B cell (primary cell): ENCODE results near the gene NIPAL3. TPM values are rescaled to one million over a fixed set of nuclear protein-coding genes. Genes with fewer than 3 reads are reported as not detected.

Experiments used
- ATAC-seq: fragments of 200-7000 bp; cut with Tn5 transposase; one replicate; pipeline ENCODE4 v1.10.0; 2021; ENCODE audit warnings: low read depth, mild to moderate bottlenecking, moderate number of reproducible peaks, moderate library complexity
- CTCF ChIA-PET: fragments of 350-600 bp; sonication (Branson Sonifier 250); formaldehyde crosslinking; loops from one replicate; lab custom pipeline; 2021; ENCODE audit warnings: antibody characterized with exemption, inconsistent platforms; lab: Charles Lee
- POLR2A ChIA-PET: fragments of 350-600 bp; sonication (Branson Sonifier 250); formaldehyde crosslinking; loops from one replicate; lab custom pipeline; 2021; ENCODE audit warnings: antibody characterized with exemption; lab: Charles Lee
- DNase-seq: peaks from one replicate; pipeline ENCODE4 v3.0.0; 2013
- H2AFZ ChIP-seq: 2 replicates; pipeline ENCODE4 v1.6.1; 2012; ENCODE audit warnings: mild to moderate bottlenecking, low read depth, low read length; ENCODE audit not compliant: insufficient read depth, poor library complexity, severe bottlenecking
- H3K27ac ChIP-seq, 2 donors: 1 replicate in 1 of 2; 2 replicates in 1 of 2; pipeline ENCODE4 v1.5.1; 2012 to 2013; ENCODE audit warnings: low read length in 2 of 2, mild to moderate bottlenecking in 2 of 2, moderate library complexity in 1 of 2
- H3K27me3 ChIP-seq, 4 experiments: fragments of 200-600 bp in 1 of 4; sonication (generic) in 1 of 4; replicated peaks in 1 of 4; 1 replicate in 2 of 4; 2 replicates in 2 of 4; pipeline versions ENCODE4 v1.6.1 to v1.7.0; 2013 to 2016; ENCODE audit warnings: low read length in 3 of 4, mild to moderate bottlenecking in 2 of 4, mixed read lengths in 1 of 4, moderate library complexity in 1 of 4; ENCODE audit not compliant: insufficient read depth in 4 of 4, control insufficient read depth in 3 of 4; ENCODE audit errors: control extremely low read depth in 1 of 4
- H3K36me3 ChIP-seq, 2 experiments: replicated peaks in 1 of 2; 1 replicate in 1 of 2; 2 replicates in 1 of 2; pipeline versions ENCODE4 v1.6.1 to v1.7.1; 2013; ENCODE audit warnings: low read length in 1 of 2; ENCODE audit not compliant: insufficient read depth in 2 of 2, control insufficient read depth in 1 of 2; ENCODE audit errors: control extremely low read depth in 1 of 2, extremely low read depth in 1 of 2
- H3K4me1 ChIP-seq, 2 donors: fragments of 200-600 bp in 1 of 2; sonication (generic) in 1 of 2; 1 replicate in 1 of 2; 2 replicates in 1 of 2; pipeline versions ENCODE4 v1.5.1 to v1.6.1; 2013 to 2017; ENCODE audit warnings: low read length in 2 of 2; ENCODE audit not compliant: control insufficient read depth in 2 of 2, insufficient read depth in 2 of 2
- H3K4me2 ChIP-seq: replicated peaks from 2 replicates; pipeline ENCODE3; 2012; ENCODE audit warnings: mild to moderate bottlenecking, low read depth, low read length; ENCODE audit not compliant: poor library complexity, severe bottlenecking
- H3K4me3 ChIP-seq, 5 experiments: fragments of 200-600 bp in 1 of 5; sonication (generic) in 1 of 5; 1 replicate in 3 of 5; 2 replicates in 2 of 5; pipeline versions ENCODE4 v1.5.1 to v1.7.0; 2011 to 2016; ENCODE audit warnings: low read length in 4 of 5, mild to moderate bottlenecking in 4 of 5, low read depth in 2 of 5, control low read depth in 1 of 5, moderate library complexity in 1 of 5; ENCODE audit not compliant: insufficient read depth in 1 of 5; ENCODE audit errors: control extremely low read depth in 1 of 5, extremely low read depth in 1 of 5
- H3K79me2 ChIP-seq: fragments of 200-600 bp; sonication (generic); one replicate; pipeline ENCODE4 v1.6.0; 2016; ENCODE audit warnings: low read length; ENCODE audit not compliant: control insufficient read depth, insufficient read depth
- H3K9ac ChIP-seq: fragments of 200-600 bp; sonication (generic); 2 replicates; pipeline ENCODE4 v1.6.1; 2017; ENCODE audit warnings: mild to moderate bottlenecking, low read length, moderate library complexity
- H3K9me3 ChIP-seq, 3 donors: one replicate each; pipeline versions ENCODE4 v1.6.1 to v1.7.1; 2013; ENCODE audit warnings: low read length in 2 of 3; ENCODE audit not compliant: control insufficient read depth in 2 of 3, insufficient read depth in 1 of 3; ENCODE audit errors: control extremely low read depth in 1 of 3
- H4K20me1 ChIP-seq: 2 replicates; pipeline ENCODE4 v1.6.0; 2012; ENCODE audit warnings: mild to moderate bottlenecking, low read length; ENCODE audit not compliant: insufficient read depth, control insufficient read depth, poor library complexity, severe bottlenecking
- H3K27ac Mint-ChIP-seq: one replicate; pipeline ENCODE4 v1.8.0; 2021; ENCODE audit warnings: mixed read lengths
- H3K27me3 Mint-ChIP-seq: one replicate; pipeline ENCODE4 v1.8.0; 2021; ENCODE audit warnings: mixed read lengths
- H3K4me1 Mint-ChIP-seq: one replicate; pipeline ENCODE4 v1.8.0; 2021; ENCODE audit warnings: mixed read lengths
- H3K4me3 Mint-ChIP-seq: one replicate; pipeline ENCODE4 v1.8.0; 2021; ENCODE audit warnings: mixed read lengths
- H3K9me3 Mint-ChIP-seq: one replicate; pipeline ENCODE4 v1.8.0; 2022; ENCODE audit warnings: mixed read lengths; ENCODE audit not compliant: insufficient read depth
- CTCF ChIP-seq: fragments of 200-600 bp; IDR thresholded peaks from one replicate; pipeline ENCODE4 v1.8.0; 2022; ENCODE audit warnings: antibody characterized with exemption, mild to moderate bottlenecking
- EZH2 ChIP-seq: IDR thresholded peaks from 2 replicates; pipeline ENCODE4 v1.6.1; 2012; ENCODE audit warnings: borderline replicate concordance, low read depth, mild to moderate bottlenecking, moderate library complexity, low read length; ENCODE audit not compliant: insufficient read depth, poor library complexity, severe bottlenecking
- WGBS: methylation state at CpG from one replicate; pipeline ENCODE4 v1.1.5; 2013; ENCODE audit warnings: missing lambda C conversion rate; ENCODE audit not compliant: insufficient coverage; 5-methylcytosine and 5-hydroxymethylcytosine counted together
- intact Hi-C: fragments of 100-400 bp; cut with micrococcal nuclease; formaldehyde crosslinking; loops from one replicate; pipeline ENCODE4 v1.10.0; 2022
- polyA plus RNA-seq: library from polyadenylated mRNA; depleted of rRNA; stranded (reverse); fragments of >200 nt; gene quantifications from 2 replicates; pipeline ENCODE4 v1.2.3, GENCODE V29; 2012
- total RNA-seq, 2 donors: library from RNA; stranded (reverse); fragments of 120-200 nt in 1 of 2; gene quantifications; 1 replicate in 1 of 2; 2 replicates in 1 of 2; pipeline versions ENCODE4 v1.2.3 to v1.2.4, GENCODE V29; 2013 to 2022

NIPAL3 gene
- total and polyA plus RNA-seq, 2 donors (not counting 1 experiment from before 2014, with no cell fraction given) = 23.8 to 31.6 TPM

DNA sequence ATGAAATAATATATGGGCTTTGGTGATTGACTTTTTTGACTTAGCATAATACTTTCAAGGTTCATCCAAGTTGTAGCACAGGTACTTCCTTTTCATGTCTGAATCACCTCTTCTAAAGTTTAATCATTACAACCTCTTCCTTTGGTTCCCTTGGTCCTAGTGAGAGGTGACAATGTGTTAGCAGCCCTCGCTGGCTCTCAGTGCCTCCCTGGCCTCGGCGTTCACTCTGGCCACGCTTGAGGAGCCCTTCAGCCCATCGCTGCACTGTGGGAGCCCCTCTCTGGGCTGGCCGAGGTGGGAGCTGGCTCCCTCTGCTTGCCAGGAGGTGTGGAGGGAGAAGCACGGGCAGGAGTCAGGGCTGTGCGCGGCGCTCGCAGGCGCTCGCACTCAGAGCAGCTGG is 74.1 kb downstream of the NIPAL3 start:
- DNase-seq (no peak), ATAC-seq (no peak)
- 96% methylated on average over 12 of the region's 13 CpGs for WGBS
- Mint-ChIP-seq H3K27me3 (no peaks in the 10 kb centered on the region), H3K4me3 (no peak overlapping the region), H3K9me3 (no peaks in the 10 kb centered on the region), H3K27ac (no peak overlapping the region), H3K4me1 (peaks cover 12% of the 10 kb centered on the region)
- Histone ChIP-seq H3K79me2 (no peaks in the 10 kb centered on the region), H4K20me1 (no peaks in the 10 kb centered on the region), H2AFZ (no peak overlapping the region), H3K4me1 (peaks cover 0 to 4% of the 10 kb centered on the region in 2 donors), H3K4me3 (no peak overlapping the region), H3K27ac (no peak overlapping the region), H3K36me3 (no peaks in the 10 kb centered on the region), H3K9me3 (peaks cover 0 to 6% (median 0%) of the 10 kb centered on the region in 3 donors), H3K4me2 (no peak overlapping the region), H3K9ac (no peak overlapping the region), H3K27me3 (no peaks in the 10 kb centered on the region)
- ChIA-PET CTCF (interaction anchor here (0.9 to 2.3 kb wide), 2 partner anchors 97 to 291 kb away, joined by 7 to 8 read pairs; no protein-coding TSS in a partner anchor), POLR2A (no interaction called here)
- TF ChIP-seq EZH2 = no peak
- no peak for TF ChIP-seq CTCF
- intact Hi-C loops = loop anchor here (10.0 kb wide), 1 partner anchor 45 kb away; no protein-coding TSS in a partner anchor

GRCh38 chr1:24490101-24490781 is 74.6 kb downstream of the NIPAL3 start:
- peaks cover 12% of the 10 kb centered on the region for H3K4me1 Mint-ChIP-seq
- H3K9me3 Mint-ChIP-seq = no peaks in the 10 kb centered on the region
- no peak for ATAC-seq
- no peak for DNase-seq
- no peak overlapping the region for H3K27ac ChIP-seq
- intact Hi-C loops = no loop called here
- no peaks in the 10 kb centered on the region for H3K79me2 ChIP-seq
- no peaks in the 10 kb centered on the region for H3K36me3 ChIP-seq
- H3K4me3 Mint-ChIP-seq = no peak overlapping the region
- peaks cover 0 to 6% (median 0%) of the 10 kb centered on the region in 3 donors for H3K9me3 ChIP-seq
- TF ChIP-seq EZH2 = no peak
- TF ChIP-seq CTCF = no peak
- no peak overlapping the region for H2AFZ ChIP-seq
- WGBS = 97% methylated on average over 16 of the region's 18 CpGs
- H3K27me3 Mint-ChIP-seq = no peaks in the 10 kb centered on the region
- H3K4me3 ChIP-seq = no peak overlapping the region
- no peaks in the 10 kb centered on the region for H3K27me3 ChIP-seq
- ChIA-PET CTCF (interaction anchor here (0.9 to 2.3 kb wide), 3 partner anchors 11 to 291 kb away, joined by 6 to 8 read pairs (median 7); no protein-coding TSS in a partner anchor), POLR2A (no interaction called here)
- H4K20me1 ChIP-seq = no peaks in the 10 kb centered on the region
- no peak overlapping the region for H3K27ac Mint-ChIP-seq
- H3K4me2 ChIP-seq = no peak overlapping the region
- peaks cover 0 to 4% of the 10 kb centered on the region in 2 donors for H3K4me1 ChIP-seq
- H3K9ac ChIP-seq = no peak overlapping the region
